NCI-H187 (cell line): Measurements from ENCODE around the gene FXYD2.
"Not testable (repeated sequence)": the region's sequence is repeated elsewhere in the genome, so short reads cannot be mapped to it uniquely, and the experiment has no call there.

ENCODE experiments used
- DNase-seq, 2 experiments: peaks; one replicate each; lab custom pipeline; 2025; lab: John Stamatoyannopoulos, UW

The FXYD2 gene

DNA sequence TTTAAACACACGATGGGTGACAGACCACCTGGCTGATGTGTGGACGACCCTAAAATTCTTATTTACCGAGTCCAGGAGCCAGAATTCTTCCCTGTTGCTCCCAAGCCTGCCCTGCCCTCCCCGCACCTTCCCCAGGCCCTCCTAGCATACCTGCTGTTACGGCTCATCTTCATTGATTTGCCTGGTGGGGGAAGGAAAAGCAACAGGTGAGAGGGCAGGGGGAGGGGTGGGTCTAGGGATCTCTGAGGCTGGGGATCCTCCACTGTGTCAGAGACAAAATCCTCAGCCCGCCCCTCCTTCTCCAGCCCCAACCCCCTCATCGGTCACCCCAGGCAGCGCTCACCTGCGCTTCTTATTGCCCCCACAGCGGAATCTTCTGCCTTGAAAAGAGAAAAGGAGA is 4.0 kb downstream of the FXYD2 start:
- no peak for DNase-seq

DNA sequence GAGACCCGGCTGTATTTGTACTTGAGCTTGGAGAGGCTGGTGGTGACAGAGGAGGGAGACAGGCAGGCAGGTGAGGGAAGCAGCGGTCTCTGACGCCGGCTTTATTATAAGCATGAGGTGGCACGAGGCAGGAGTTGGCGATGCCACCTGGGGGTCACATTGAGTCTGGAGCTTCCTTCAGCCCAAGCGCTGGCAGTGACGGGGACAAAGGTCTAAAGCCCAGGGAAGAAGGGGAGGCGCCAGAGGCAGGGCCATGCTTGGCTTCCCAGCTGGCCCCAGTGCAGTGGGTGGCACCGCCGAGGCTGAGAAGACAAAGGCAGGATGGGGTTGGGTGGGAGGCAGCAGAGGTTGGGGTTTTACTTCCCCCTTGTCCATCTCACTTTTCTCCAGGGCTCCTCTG is 4.5 kb downstream of the FXYD2 start:
- peak in 1 of 2 experiments; percentile 25 for DNase-seq

DNA sequence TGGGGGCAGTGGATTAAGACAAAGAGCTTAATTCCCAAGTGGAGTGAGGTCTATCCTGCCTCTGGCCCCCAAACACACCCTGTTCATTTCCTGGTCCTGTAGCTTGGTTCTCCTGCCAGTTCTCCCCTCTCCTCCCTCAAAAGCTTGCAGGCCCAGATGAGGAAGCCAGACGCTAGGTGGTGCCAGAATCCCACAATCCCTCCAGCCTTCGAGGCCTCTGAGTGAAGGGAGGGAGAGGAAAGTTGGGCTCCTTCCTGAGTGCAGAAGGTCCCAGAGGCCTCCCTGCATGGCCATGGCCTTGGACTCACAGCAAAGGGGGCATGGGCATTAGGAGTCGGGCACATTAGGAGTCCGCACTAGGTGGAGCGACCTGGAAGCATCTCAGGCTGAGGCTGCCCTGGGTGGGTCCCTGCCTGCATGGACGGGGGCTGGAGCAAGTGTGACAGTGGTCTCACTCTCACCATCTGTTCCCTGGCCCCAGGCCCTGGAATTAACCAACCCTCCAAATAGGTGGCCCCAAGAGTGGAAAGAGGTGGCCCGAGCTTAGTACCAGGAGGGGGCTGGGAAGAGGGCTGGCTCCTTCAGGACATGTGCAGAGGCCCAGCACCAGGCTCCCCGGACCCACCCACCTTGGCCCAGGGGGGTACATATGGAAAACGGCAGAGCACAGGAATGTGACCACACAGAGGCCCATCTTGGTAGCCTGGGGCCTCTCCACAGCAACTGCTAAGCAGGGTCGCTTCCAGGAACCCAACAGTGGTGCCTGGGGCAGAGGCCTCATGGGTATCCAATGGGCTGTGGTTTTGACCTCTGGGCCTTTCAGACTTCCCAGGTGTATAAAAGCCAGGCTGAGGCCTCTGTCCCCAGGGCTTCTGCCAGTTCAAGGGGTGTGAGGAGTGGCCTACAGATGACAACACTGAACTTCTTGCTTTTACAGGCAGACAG is 5.2 kb downstream of the FXYD2 start:
- peak; percentile 28 to 54 for DNase-seq

DNA sequence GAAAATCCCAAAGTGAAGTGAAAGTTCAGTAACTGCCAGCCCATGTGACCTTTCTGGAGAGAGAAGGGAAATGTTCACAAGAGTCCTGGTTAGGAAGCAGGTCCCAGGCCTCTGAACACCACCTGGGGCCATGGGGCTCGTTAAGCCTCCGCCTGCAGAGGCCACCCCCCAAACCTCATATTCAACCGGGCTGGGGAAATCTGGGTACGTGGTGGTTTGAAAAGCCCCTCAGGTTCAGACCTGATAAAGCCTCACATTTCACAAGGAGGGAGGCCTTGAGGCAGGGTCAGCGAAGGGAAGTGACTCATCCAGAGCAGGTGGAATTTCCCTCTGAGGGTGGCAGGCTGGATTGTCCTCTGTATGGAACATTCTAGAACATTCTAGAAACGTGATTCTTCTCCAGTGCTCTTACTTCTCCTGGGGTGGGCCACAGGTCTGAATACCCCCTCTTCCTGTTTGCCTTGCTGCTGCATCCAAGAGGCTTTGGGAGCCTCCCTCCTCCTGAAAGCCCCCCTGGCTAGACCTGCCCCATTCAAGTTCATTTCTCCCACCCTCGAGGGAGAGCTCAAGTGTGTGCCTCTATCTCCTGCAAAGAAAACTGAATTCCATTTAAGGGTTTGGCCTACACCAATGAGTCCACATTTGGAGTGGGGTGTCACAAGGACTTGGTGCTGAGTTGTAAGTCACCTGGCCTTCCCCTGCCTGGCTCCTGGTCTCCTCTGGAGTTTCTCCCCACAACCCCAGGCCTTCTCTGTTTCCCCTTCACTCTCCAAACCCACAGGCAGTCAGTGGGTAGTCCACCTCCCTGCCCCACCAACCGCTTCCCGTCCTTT is 6.3 kb downstream of the FXYD2 start:
- DNase-seq: no peak

GRCh38 chr11:117817368-117818040 is 7.0 kb downstream of the FXYD2 start:
- peak; percentile 46 to 81 for DNase-seq

DNA sequence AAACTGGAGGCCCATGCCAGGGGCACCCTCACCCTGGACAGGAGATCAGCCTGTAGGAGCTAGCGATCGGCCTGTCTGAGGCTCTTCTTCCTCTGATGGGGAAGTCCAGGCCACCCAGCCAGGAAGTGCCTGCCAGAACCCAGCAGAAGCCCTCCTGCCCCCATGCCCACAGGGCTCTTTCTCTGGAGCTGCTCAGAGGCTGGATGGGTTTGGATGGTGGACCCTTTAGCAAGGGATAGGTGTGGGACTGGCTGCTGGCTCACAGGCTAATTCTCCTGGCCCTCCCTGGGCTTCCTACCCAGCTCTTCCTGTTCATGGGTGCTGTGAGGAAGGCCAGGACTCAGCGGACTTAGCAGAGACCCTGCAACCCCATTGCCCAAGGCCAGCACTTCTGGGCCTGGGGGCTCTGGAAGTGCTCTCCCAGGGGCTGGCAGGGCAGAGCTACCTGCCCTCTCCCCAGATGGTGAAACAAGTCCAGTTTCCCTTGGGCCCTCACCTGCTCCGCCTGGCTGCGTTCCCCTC is 7.6 kb downstream of the FXYD2 start:
- no peak for DNase-seq

GRCh38 chr11:117816151-117816741 is 8.3 kb downstream of the FXYD2 start:
- no peak for DNase-seq

GRCh38 chr11:117815262-117815803 is 9.2 kb downstream of the FXYD2 start:
- DNase-seq: no peak

DNA sequence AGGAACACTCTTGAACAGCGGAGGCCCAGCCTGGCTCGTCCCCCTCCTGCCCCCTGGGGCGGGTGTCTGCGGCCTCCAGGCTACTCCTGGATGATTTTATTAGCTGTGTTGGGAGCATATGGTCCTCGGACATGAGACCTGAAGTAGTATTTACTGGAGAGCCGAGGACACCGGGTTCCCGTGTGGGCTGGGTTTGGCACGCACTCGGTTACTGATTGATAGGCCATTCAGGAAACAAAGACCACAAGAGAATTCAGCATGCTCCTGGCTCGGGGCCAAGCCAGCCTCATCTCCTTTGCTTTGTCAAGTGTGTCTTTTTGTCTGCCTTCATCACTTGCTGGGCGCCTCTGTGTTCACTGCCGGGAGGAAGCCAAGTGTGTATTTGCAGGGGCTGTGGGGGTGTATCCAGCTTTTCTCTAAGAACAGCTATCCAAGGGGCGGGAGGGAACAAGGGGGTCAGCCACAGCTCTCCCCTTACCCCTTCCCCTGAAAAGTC is 9.7 kb downstream of the FXYD2 start:
- DNase-seq: peak; percentile 86 to 89

GRCh38 chr11:117814204-117814765 is 10.3 kb downstream of the FXYD2 start:
- DNase-seq: no peak

DNA sequence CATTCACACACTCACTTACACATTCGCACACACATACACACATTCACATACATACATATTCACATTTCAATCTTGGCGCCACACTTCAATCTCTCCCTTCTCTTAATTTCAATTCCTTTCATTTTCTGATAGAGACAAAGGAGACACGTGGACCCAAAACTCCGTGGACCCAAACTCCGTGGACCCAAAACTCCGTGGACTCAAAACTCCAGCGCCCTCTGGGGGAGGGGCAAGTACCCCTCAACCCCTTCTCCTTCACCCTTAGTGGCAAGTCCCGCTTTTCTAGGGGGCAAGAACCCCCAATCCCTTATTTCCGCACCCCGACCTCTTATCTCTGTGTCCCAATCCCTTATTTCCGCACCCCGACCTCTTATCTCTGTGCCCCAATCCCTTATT is 14.5 kb downstream of the FXYD2 start:
- DNase-seq: not testable (repeated sequence)

- DNase-seq: peak in 1 of 2 experiments; percentile 57
Measured at GRCh38 chr11:117809236-117810055, 15.1 kb downstream of the FXYD2 start.

DNA sequence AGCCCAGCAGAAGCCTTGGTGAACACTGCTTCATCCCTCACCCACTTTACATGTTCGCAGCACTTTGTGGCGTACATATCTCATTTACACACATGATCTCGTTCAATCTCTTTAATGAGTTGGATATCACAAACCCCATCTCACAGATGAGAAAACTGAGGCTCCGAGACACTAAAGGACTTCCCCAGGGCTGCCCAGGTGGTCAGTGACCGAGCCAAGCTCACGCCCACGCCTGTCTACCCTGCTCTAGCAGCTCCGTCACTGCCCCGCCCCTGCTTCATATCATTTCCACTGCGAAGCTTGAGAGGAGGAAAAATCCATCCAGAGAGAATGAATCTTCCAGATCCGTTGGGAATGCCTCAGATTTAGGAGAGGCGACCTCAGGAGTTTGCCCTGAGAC is 15.8 kb downstream of the FXYD2 start:
- DNase-seq: no peak

DNA sequence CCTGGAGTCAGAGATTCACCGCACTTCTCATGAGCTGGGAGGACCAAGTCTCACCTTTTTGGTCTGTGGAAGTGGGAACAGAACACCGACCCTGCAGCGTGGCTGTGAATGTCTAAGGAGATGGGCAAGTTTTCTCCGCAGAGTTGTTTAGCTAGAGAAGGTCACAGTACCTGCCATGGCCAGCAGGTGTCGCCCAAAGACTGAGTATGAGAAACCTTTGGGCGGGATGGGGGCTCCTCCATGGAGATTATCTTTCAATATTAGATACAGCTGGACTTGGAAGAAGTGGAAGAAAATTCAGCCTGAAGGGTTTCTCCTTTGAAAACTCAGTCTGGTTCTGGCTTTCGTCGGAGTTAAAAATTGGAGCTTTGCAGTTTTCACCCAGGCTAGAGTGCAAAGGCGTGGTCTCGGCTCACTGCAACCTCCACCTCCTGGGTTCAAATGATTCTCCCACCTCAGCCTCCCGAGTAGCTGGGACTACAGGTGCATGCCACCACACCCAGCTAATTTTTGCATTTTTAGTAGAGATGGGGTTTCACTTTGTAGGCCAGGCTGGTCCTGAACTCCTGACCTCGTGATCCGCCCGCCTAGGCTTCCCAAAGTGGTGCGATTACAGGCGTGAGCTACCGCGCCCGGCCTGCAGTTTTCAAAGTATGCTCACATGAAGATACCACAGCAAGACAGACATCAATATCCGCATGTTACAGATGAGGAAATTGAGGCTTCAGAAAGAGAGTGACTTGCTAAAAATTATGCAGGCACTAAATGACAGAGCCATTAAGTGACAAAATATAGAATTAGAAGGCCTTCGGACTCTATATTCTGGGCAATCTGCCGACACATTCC is 16.8 kb downstream of the FXYD2 start:
- peak in 1 of 2 experiments; percentile 33 for DNase-seq

GRCh38 chr11:117806846-117807245 is 17.7 kb downstream of the FXYD2 start:
- no peak for DNase-seq

- DNase-seq: no peak
Measured at GRCh38 chr11:117805045-117805444, 19.5 kb downstream of the FXYD2 start.

GRCh38 chr11:117803896-117804295 is 20.6 kb downstream of the FXYD2 start:
- DNase-seq: no peak

GRCh38 chr11:117799634-117800033 is 24.9 kb downstream of the FXYD2 start:
- DNase-seq: no peak
